Measurements from ENCODE around the gene MRGPRF. TPM values are rescaled to one million over a fixed set of nuclear protein-coding genes. Genes with fewer than 3 reads are reported as not detected.

MRGPRF gene
- polyA plus RNA-seq, 1 donor from 2014 or later, result not detected

DNA sequence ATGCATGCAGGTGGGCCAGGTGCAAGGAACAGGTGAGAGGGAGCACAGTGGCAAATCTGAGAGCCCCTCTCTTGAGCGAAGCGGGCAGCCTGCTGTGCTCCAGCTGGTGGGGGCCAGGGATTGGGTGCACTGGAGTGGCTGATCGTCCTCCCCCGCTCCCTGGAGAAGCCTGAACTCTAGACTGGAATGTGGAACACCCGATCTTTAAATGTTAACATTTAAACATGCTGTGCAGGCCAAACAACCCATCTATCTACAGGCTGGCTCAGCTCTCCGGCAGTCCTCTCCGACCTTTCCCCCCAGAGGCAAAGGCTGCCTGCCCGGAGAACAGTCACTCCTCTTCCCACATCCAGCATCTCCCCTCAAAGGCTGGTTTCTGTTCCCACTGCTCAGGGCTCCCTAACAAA, 5.1 kb downstream of the MRGPRF start:
- Histone ChIP-seq H3K4me2 (ENCODE audit: low read length) (no peak overlapping the region), H3F3A (ENCODE audit: insufficient read depth, low read length, poor library complexity, severe bottlenecking) (no peaks in the 10 kb centered on the region), H3K9ac (ENCODE audit: low read length) (no peak overlapping the region), H3K9me3 (ENCODE audit: low read length) (no peaks in the 10 kb centered on the region), H3K4me3 (ENCODE audit: low read length) (no peak overlapping the region), H3K79me2 (replicated peaks; ENCODE audit: insufficient read depth, low read length) (no peaks in the 10 kb centered on the region), H3K27me3 (ENCODE audit: insufficient read depth, low read depth, low read length) (no peaks in the 10 kb centered on the region), H2AFZ (ENCODE audit: low read depth, low read length) (no peak overlapping the region), H4K20me1 (ENCODE audit: insufficient read depth) (no peaks in the 10 kb centered on the region), H3K9me2 (ENCODE audit: insufficient read depth, low read length) (no peaks in the 10 kb centered on the region), H3K36me3 (ENCODE audit: insufficient read depth, low read length) (no peaks in the 10 kb centered on the region), H3K27ac (ENCODE audit: low read length) (no peak overlapping the region)
- TF ChIP-seq, protein P1, sequence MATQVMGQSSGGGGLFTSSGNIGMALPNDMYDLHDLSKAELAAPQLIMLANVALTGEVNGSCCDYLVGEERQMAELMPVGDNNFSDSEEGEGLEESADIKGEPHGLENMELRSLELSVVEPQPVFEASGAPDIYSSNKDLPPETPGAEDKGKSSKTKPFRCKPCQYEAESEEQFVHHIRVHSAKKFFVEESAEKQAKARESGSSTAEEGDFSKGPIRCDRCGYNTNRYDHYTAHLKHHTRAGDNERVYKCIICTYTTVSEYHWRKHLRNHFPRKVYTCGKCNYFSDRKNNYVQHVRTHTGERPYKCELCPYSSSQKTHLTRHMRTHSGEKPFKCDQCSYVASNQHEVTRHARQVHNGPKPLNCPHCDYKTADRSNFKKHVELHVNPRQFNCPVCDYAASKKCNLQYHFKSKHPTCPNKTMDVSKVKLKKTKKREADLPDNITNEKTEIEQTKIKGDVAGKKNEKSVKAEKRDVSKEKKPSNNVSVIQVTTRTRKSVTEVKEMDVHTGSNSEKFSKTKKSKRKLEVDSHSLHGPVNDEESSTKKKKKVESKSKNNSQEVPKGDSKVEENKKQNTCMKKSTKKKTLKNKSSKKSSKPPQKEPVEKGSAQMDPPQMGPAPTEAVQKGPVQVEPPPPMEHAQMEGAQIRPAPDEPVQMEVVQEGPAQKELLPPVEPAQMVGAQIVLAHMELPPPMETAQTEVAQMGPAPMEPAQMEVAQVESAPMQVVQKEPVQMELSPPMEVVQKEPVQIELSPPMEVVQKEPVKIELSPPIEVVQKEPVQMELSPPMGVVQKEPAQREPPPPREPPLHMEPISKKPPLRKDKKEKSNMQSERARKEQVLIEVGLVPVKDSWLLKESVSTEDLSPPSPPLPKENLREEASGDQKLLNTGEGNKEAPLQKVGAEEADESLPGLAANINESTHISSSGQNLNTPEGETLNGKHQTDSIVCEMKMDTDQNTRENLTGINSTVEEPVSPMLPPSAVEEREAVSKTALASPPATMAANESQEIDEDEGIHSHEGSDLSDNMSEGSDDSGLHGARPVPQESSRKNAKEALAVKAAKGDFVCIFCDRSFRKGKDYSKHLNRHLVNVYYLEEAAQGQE (IDR thresholded peaks at IDR 0.05; ENCODE audit: borderline replicate concordance), result no peak
- TF ChIP-seq MXI1 (conservative IDR thresholded peaks at IDR 0.05; ENCODE audit: poor library complexity, severe bottlenecking) (no peak), POLR2AphosphoS5 (IDR thresholded peaks at IDR 0.05) (no peak)

DNA sequence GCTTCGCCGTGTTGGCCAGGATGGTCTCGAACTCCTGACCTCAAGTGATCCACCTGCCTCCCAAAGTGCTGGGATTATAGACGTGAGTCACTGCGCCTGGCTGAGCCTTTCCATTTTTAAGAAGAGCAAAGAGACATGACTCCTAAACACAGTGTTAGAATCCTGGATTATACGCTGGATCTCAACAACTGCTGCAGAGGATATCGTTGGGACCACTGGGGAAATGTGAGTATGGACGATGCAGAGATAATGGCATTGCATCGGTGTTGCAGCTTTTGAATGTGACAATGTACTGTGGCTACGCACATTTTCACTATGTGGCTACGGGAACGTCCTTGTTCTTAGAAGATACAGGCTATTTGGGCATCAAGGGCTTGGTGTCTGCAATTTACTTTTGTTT, 6.2 kb downstream of the MRGPRF start:
- H3K27ac ChIP-seq (ENCODE audit: low read length), result no peak overlapping the region
- no peaks in the 10 kb centered on the region for H3F3A ChIP-seq (ENCODE audit: insufficient read depth, low read length, poor library complexity, severe bottlenecking)
- H3K4me3 ChIP-seq (ENCODE audit: low read length), result no peak overlapping the region
- no peaks in the 10 kb centered on the region for H3K9me2 ChIP-seq (ENCODE audit: insufficient read depth, low read length)
- H3K9me3 ChIP-seq (ENCODE audit: low read length), result no peaks in the 10 kb centered on the region
- no peaks in the 10 kb centered on the region for H3K36me3 ChIP-seq (ENCODE audit: insufficient read depth, low read length)
- no peak overlapping the region for H3K4me2 ChIP-seq (ENCODE audit: low read length)
- no peak overlapping the region for H3K9ac ChIP-seq (ENCODE audit: low read length)
- no peaks in the 10 kb centered on the region for H4K20me1 ChIP-seq (ENCODE audit: insufficient read depth)
- H2AFZ ChIP-seq (ENCODE audit: low read depth, low read length), result no peak overlapping the region
- no peaks in the 10 kb centered on the region for H3K79me2 ChIP-seq (replicated peaks; ENCODE audit: insufficient read depth, low read length)
- H3K27me3 ChIP-seq (ENCODE audit: insufficient read depth, low read depth, low read length), result no peaks in the 10 kb centered on the region
- no peak for TF ChIP-seq EP300 (conservative IDR thresholded peaks at IDR 0.05; ENCODE audit: poor library complexity, severe bottlenecking)
- TF ChIP-seq POLR2AphosphoS5 (IDR thresholded peaks at IDR 0.05), result no peak
- TF ChIP-seq, protein P2, sequence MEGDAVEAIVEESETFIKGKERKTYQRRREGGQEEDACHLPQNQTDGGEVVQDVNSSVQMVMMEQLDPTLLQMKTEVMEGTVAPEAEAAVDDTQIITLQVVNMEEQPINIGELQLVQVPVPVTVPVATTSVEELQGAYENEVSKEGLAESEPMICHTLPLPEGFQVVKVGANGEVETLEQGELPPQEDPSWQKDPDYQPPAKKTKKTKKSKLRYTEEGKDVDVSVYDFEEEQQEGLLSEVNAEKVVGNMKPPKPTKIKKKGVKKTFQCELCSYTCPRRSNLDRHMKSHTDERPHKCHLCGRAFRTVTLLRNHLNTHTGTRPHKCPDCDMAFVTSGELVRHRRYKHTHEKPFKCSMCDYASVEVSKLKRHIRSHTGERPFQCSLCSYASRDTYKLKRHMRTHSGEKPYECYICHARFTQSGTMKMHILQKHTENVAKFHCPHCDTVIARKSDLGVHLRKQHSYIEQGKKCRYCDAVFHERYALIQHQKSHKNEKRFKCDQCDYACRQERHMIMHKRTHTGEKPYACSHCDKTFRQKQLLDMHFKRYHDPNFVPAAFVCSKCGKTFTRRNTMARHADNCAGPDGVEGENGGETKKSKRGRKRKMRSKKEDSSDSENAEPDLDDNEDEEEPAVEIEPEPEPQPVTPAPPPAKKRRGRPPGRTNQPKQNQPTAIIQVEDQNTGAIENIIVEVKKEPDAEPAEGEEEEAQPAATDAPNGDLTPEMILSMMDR (IDR thresholded peaks at IDR 0.05; ENCODE audit: poor library complexity, severe bottlenecking), result no peak
- TF ChIP-seq TAF1 (IDR thresholded peaks at IDR 0.05; ENCODE audit: low read depth), result no peak
- TF ChIP-seq, protein P1 (IDR thresholded peaks at IDR 0.05; ENCODE audit: borderline replicate concordance), result no peak
- TF ChIP-seq RAD21 (conservative IDR thresholded peaks at IDR 0.05), result no peak
- no peak for TF ChIP-seq SMC3 (conservative IDR thresholded peaks at IDR 0.05; ENCODE audit: poor library complexity)
- TF ChIP-seq MXI1 (conservative IDR thresholded peaks at IDR 0.05; ENCODE audit: poor library complexity, severe bottlenecking), result no peak

All from neural cell (in vitro differentiated cells).